Gastroesophageal sphincter (tissue), 4 donors: ENCODE data around the gene SPOCK2. TPM values are rescaled to one million over a fixed set of nuclear protein-coding genes. Genes with fewer than 3 reads are reported as not detected.

Experiments
- ATAC-seq: fragments of 150-250 bp; one replicate; pipeline ENCODE4 v1.9.1; 2016; ENCODE audit warnings: mild to moderate bottlenecking, moderate library complexity
- H3K27ac ChIP-seq, 4 donors: fragments of 200-600 bp; sonication (generic) in 3 of 4; 1 replicate in 3 of 4; 2 replicates in 1 of 4; pipeline ENCODE4 v1.5.1; 2016 to 2019
- H3K27me3 ChIP-seq: fragments of 200-600 bp; sonication (generic); one replicate; pipeline ENCODE4 v1.5.1; 2019
- H3K36me3 ChIP-seq, 2 donors: fragments of 200-600 bp; sonication (generic); one replicate each; pipeline ENCODE4 v1.5.1; 2019; ENCODE audit warnings: control low read depth in 1 of 2
- H3K4me1 ChIP-seq, 3 donors: fragments of 200-600 bp; sonication (generic); 1 replicate in 2 of 3; 2 replicates in 1 of 3; pipeline ENCODE4 v1.5.1; 2016 to 2019; ENCODE audit warnings: control low read depth in 2 of 3
- H3K4me3 ChIP-seq, 2 donors: fragments of 200-600 bp; sonication (generic); one replicate each; pipeline ENCODE4 v1.5.1; 2019; ENCODE audit warnings: mild to moderate bottlenecking in 1 of 2, moderate library complexity in 1 of 2
- H3K9me3 ChIP-seq, 3 donors: fragments of 200-600 bp; sonication (generic); one replicate each; pipeline ENCODE4 v1.5.1; 2017 to 2019; ENCODE audit warnings: control low read depth in 2 of 3
- CTCF ChIP-seq, 4 experiments: fragments of 200-600 bp in 2 of 4; fragments of 450-650 bp in 2 of 4; sonication (generic) in 1 of 4; IDR thresholded peaks; one replicate each; pipeline ENCODE4 v1.5.1; 2017 to 2019; ENCODE audit warnings: antibody characterized with exemption in 4 of 4, mild to moderate bottlenecking in 2 of 4, moderate library complexity in 2 of 4
- EP300 ChIP-seq: sonication (generic); formaldehyde crosslinking; IDR thresholded peaks from one replicate; pipeline ENCODE4 v1.6.1; 2017; ENCODE audit warnings: antibody characterized with exemption, mild to moderate bottlenecking
- POLR2A ChIP-seq, 2 donors: fragments of 450-650 bp; IDR thresholded peaks; one replicate each; pipeline ENCODE4 v1.6.1; 2017; ENCODE audit warnings: antibody characterized with exemption in 2 of 2, mild to moderate bottlenecking in 2 of 2, moderate library complexity in 1 of 2
- POLR2AphosphoS5 ChIP-seq: sonication (generic); formaldehyde crosslinking; IDR thresholded peaks from one replicate; pipeline ENCODE4 v1.6.1; 2017; ENCODE audit warnings: antibody characterized with exemption
- WGBS, 2 donors: methylation state at CpG; one replicate each; pipeline ENCODE4 v1.1.5; 2018; ENCODE audit warnings: low coverage in 1 of 2; 5-methylcytosine and 5-hydroxymethylcytosine counted together
- total RNA-seq, 4 donors: library from RNA; depleted of rRNA; stranded (reverse); fragments of >200 nt; gene quantifications; one replicate each; pipeline ENCODE4 v1.1.0, GENCODE V29; 2016

The SPOCK2 gene
- total RNA-seq, 4 donors from 2014 or later, result 6.2 to 9.2 (median 7.9) TPM

GRCh38 chr10:72072046-72072445 lies 16.3 kb downstream of the SPOCK2 start:
- H3K9me3 ChIP-seq, result no peaks in the 10 kb centered on the region
- TF ChIP-seq CTCF (IDR thresholded peaks at IDR 0.05) (no peak), EP300 (no peak), POLR2AphosphoS5 (no peak), POLR2A (IDR thresholded peaks at IDR 0.05) (no peak)
- no peaks in the 10 kb centered on the region for H3K27me3 ChIP-seq
- H3K4me1 ChIP-seq, result peaks cover 0 to 19% (median 0%) of the 10 kb centered on the region in 3 donors
- no peaks in the 10 kb centered on the region for H3K36me3 ChIP-seq
- ATAC-seq, result no peak
- 80 to 96% methylated on average over 1 to 4 of the region's 5 CpGs for WGBS, 2 donors
- no peak overlapping the region for H3K27ac ChIP-seq
- H3K4me3 ChIP-seq, result no peak overlapping the region

- Histone ChIP-seq H3K36me3 (no peaks in the 10 kb centered on the region), H3K4me1 (peaks cover 0 to 19% (median 0%) of the 10 kb centered on the region in 3 donors), H3K9me3 (no peaks in the 10 kb centered on the region), H3K4me3 (no peak overlapping the region), H3K27me3 (no peaks in the 10 kb centered on the region), H3K27ac (no peak overlapping the region)
- WGBS, 2 donors, result 93 to 96% methylated on average over 2 to 4 of the region's 7 CpGs
- ATAC-seq, result no peak
- no peak for TF ChIP-seq POLR2AphosphoS5
- TF ChIP-seq CTCF (IDR thresholded peaks at IDR 0.05), result no peak
- no peak for TF ChIP-seq POLR2A (IDR thresholded peaks at IDR 0.05)
- TF ChIP-seq EP300, result no peak
These were observed 18.4 kb downstream of the SPOCK2 start for GRCh38 chr10:72069751-72070526.

GRCh38 chr10:72068901-72069446 lies 19.4 kb downstream of the SPOCK2 start:
- H3K4me1 ChIP-seq, result peaks cover 0 to 19% (median 0%) of the 10 kb centered on the region in 3 donors
- no peaks in the 10 kb centered on the region for H3K9me3 ChIP-seq
- no peak overlapping the region for H3K4me3 ChIP-seq
- no peak overlapping the region for H3K27ac ChIP-seq
- 53 to 80% methylated on average over 5 to 6 of the region's 12 CpGs for whole genome bisulfite sequencing, 2 donors
- ATAC-seq, result no peak
- no peaks in the 10 kb centered on the region for H3K27me3 ChIP-seq
- TF ChIP-seq EP300 (no peak), CTCF (IDR thresholded peaks at IDR 0.05) (no peak), POLR2A (IDR thresholded peaks at IDR 0.05) (no peak), POLR2AphosphoS5 (no peak)
- H3K36me3 ChIP-seq, result no peaks in the 10 kb centered on the region

GRCh38 chr10:72068126-72068765 lies 20.1 kb downstream of the SPOCK2 start:
- Histone ChIP-seq H3K27ac (no peak overlapping the region), H3K27me3 (no peaks in the 10 kb centered on the region), H3K4me3 (no peak overlapping the region), H3K9me3 (no peaks in the 10 kb centered on the region), H3K4me1 (peaks cover 0 to 19% (median 0%) of the 10 kb centered on the region in 3 donors), H3K36me3 (no peaks in the 10 kb centered on the region)
- ATAC-seq, result no peak
- no peak for TF ChIP-seq POLR2AphosphoS5
- no peak for TF ChIP-seq CTCF (IDR thresholded peaks at IDR 0.05)
- TF ChIP-seq POLR2A (IDR thresholded peaks at IDR 0.05), result no peak
- TF ChIP-seq EP300, result no peak
- 100% methylated on average over 2 of the region's 11 CpGs; no CpG with 5 or more reads in 1 of the 2 donors for WGBS, 2 donors
